Measurements from ENCODE around the gene CAND2.

GRCh38 chr3:12856626-12857025, 60.1 kb downstream of the CAND2 start:
- no peak for TF ChIP-seq REST (IDR thresholded peaks at IDR 0.05; ENCODE audit: low read depth, low read length)
- no peak for TF ChIP-seq CTCF (IDR thresholded peaks at IDR 0.05)
- no peak for TF ChIP-seq EP300 (IDR thresholded peaks at IDR 0.05; ENCODE audit: borderline replicate concordance in 1 of 2, low read depth in 1 of 2, low read length in 1 of 2)
- no peak for TF ChIP-seq EZH2phosphoT487 (IDR thresholded peaks at IDR 0.05; ENCODE audit: borderline replicate concordance, low read depth)
- TF ChIP-seq TCF12 (IDR thresholded peaks at IDR 0.05) = no peak
- no peak for TF ChIP-seq ELF1 (IDR thresholded peaks at IDR 0.05)
- TF ChIP-seq FOXJ3 (CRISPR knock-in tag; IDR thresholded peaks at IDR 0.05) = no peak
- no peak for TF ChIP-seq RAD21 (IDR thresholded peaks at IDR 0.05; ENCODE audit: low read length)
- TF ChIP-seq GATA2 (CRISPR knock-in tag; IDR thresholded peaks at IDR 0.05) = no peak
- no peak for TF ChIP-seq TAF1 (IDR thresholded peaks at IDR 0.05; ENCODE audit: borderline replicate concordance, low read depth, low read length)
- no peak for TF ChIP-seq CHD2 (IDR thresholded peaks at IDR 0.05; ENCODE audit: low read length, partially characterized antibody)
- no peak for TF ChIP-seq GABPA (IDR thresholded peaks at IDR 0.05; ENCODE audit: low read depth)
- TF ChIP-seq SMC3 (IDR thresholded peaks at IDR 0.05; ENCODE audit: low read depth, low read length) = no peak
